HepG2 (cell line): ENCODE measurements around the gene DCST2. TPM values are rescaled to one million over a fixed set of nuclear protein-coding genes. Genes with fewer than 3 reads are reported as not detected.

ENCODE experiments used
- DMTF1 ChIP-seq: sonication (generic); formaldehyde crosslinking; IDR thresholded peaks from 2 replicates; pipeline ENCODE4 v1.4.0; 2020; ENCODE audit warnings: mild to moderate bottlenecking, missing genetic modification reagents
- HIC2 ChIP-seq: sonication (generic); formaldehyde crosslinking; IDR thresholded peaks from 2 replicates; pipeline ENCODE4 v1.9.0; 2022; ENCODE audit warnings: low read depth, missing genetic modification reagents
- RCOR2 ChIP-seq: IDR thresholded peaks from 2 replicates; pipeline ENCODE4 v1.6.1; 2016; ENCODE audit warnings: missing biosample characterization, missing genetic modification reagents
- REXO4 ChIP-seq: sonication (generic); formaldehyde crosslinking; IDR thresholded peaks from 2 replicates; pipeline ENCODE4 v1.8.0; 2022; ENCODE audit warnings: missing genetic modification reagents, mild to moderate bottlenecking, borderline replicate concordance
- SKIL ChIP-seq: sonication (generic); formaldehyde crosslinking; IDR thresholded peaks from 2 replicates; pipeline ENCODE4 v1.8.0; 2022; ENCODE audit warnings: missing genetic modification reagents, mild to moderate bottlenecking, moderate library complexity, borderline replicate concordance
- TMF1 ChIP-seq: sonication (generic); formaldehyde crosslinking; IDR thresholded peaks from 2 replicates; pipeline ENCODE4 v1.8.1; 2022; ENCODE audit warnings: low read depth, missing genetic modification reagents
- YY1 ChIP-seq: IDR thresholded peaks from 2 replicates; pipeline ENCODE4 v1.6.1; 2011; ENCODE audit warnings: low read length, low read depth, moderate library complexity, mild to moderate bottlenecking; ENCODE audit not compliant: insufficient read depth, insufficient replicate concordance
- ZBTB8A ChIP-seq: sonication (generic); formaldehyde crosslinking; IDR thresholded peaks from 2 replicates; pipeline ENCODE4 v1.4.0; 2020; ENCODE audit warnings: mild to moderate bottlenecking, low read depth, missing genetic modification reagents, borderline replicate concordance
- ZNF142 ChIP-seq: sonication (generic); formaldehyde crosslinking; IDR thresholded peaks from 2 replicates; pipeline ENCODE4 v1.4.0; 2020; ENCODE audit warnings: missing genetic modification reagents
- ZNF24 ChIP-seq: fragments of 450-650 bp; IDR thresholded peaks from 2 replicates; pipeline ENCODE4 v1.6.1; 2017; ENCODE audit warnings: antibody characterized with exemption, mild to moderate bottlenecking
- polyA plus RNA-seq, 8 experiments: library from polyadenylated mRNA; depleted of rRNA in 3 of 8; stranded (reverse) in 7 of 8; unstranded in 1 of 8; fragments of >200 nt; fragmentation: Illumina TruSeq in 4 of 8; extraction: Trizol in 4 of 8; gene quantifications; 2 replicates each; pipeline versions ENCODE4 v1.2.1 to v1.2.3, GENCODE V29; 2011 to 2016; ENCODE audit warnings: low read depth in 4 of 8, missing spikeins in 1 of 8, mixed read lengths in 1 of 8; ENCODE audit not compliant: insufficient read depth in 1 of 8
- total RNA-seq, 5 experiments: library from RNA; depleted of rRNA; stranded (reverse); fragments of >200 nt; fragmentation: Illumina TruSeq; extraction: Trizol; gene quantifications; 2 replicates each; pipeline ENCODE4 v1.2.3, GENCODE V29; 2016; ENCODE audit warnings: low read depth in 1 of 5
- TF ChIP-seq, protein P1 (sequence below): sonication (generic); formaldehyde crosslinking; IDR thresholded peaks from 2 replicates; pipeline ENCODE4 v1.4.0; 2020; ENCODE audit warnings: missing genetic modification reagents

The DCST2 gene
- total and polyA plus RNA-seq, 2 of the 13 experiments (the other 11 are each of a cell fraction or from before 2014, with no cell fraction given) = 0.74 TPM; not detected in 1

DNA sequence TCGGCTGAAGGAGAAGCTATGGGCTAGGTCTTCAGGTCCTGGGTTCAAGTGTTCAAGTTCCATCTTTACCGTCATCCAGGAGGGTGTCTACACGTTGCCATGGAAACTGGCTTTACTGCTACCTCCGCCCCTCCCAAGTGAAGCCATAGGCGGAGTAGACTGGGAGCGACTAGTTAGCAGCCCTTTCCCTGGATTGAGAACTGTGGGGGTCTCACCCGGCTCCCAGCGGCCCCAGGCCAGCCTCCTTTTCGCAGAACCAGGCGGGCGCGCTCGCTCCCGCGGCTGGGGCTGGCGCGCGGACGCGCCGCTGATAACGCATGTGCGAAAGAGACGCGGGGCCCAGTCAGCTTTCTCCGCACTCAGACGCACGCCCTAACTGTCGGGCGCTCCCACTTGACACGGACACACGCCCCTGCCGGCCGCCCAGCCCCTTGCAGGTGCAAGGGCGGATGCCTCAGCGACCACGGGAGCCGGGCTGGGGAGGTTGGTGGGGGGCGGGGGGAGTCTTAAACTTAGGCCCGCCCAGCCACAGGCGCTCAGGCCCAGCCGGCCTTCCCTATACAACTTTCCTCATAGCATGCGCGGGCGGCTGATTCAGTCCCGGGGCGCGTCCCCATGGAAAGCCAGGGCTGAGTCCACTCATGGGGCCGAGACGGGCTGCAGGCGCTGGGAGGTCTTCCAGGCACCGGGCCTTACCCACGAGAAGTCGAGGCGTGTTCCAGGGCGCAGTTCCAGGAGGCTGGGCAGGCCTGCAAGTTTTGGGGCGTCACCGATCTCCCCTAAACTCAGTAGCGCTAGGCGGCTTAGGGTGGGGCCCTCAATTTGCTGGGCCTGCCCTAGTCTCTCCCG is 37.4 kb upstream of the DCST2 start (continued):
- TF ChIP-seq DMTF1 (CRISPR knock-in tag) (no peak), YY1 (peak; percentile 27), ZBTB8A (CRISPR knock-in tag) (no peak), REXO4 (CRISPR knock-in tag) (no peak), ZNF24 (no peak), TMF1 (CRISPR knock-in tag) (no peak), ZNF142 (CRISPR knock-in tag) (no peak), HIC2 (CRISPR knock-in tag) (no peak), SKIL (CRISPR knock-in tag) (no peak), RCOR2 (CRISPR knock-in tag) (no peak)
- TF ChIP-seq, protein P1, sequence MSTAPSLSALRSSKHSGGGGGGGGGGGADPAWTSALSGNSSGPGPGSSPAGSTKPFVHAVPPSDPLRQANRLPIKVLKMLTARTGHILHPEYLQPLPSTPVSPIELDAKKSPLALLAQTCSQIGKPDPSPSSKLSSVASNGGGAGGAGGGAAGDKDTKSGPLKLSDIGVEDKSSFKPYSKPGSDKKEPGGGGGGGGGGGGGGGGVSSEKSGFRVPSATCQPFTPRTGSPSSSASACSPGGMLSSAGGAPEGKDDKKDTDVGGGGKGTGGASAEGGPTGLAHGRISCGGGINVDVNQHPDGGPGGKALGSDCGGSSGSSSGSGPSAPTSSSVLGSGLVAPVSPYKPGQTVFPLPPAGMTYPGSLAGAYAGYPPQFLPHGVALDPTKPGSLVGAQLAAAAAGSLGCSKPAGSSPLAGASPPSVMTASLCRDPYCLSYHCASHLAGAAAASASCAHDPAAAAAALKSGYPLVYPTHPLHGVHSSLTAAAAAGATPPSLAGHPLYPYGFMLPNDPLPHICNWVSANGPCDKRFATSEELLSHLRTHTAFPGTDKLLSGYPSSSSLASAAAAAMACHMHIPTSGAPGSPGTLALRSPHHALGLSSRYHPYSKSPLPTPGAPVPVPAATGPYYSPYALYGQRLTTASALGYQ = no peak
